A673 (cell line): ENCODE measurements around the gene CLCN7.

Experiments
- EZH2 ChIP-seq: fragments of 200-600 bp; sonication (generic); IDR thresholded peaks from 2 replicates; pipeline ENCODE4 v1.6.1; 2017; ENCODE audit warnings: borderline replicate concordance, low read depth, mild to moderate bottlenecking, mixed read lengths, antibody characterized with exemption, low read length; ENCODE audit not compliant: poor library complexity, severe bottlenecking
- TF ChIP-seq, protein P1 (sequence below): fragments of 300-800, 200-600 bp; sonication (generic); conservative IDR thresholded peaks from 2 replicates; pipeline ENCODE4 v1.5.1; 2017; ENCODE audit warnings: low read depth, mild to moderate bottlenecking, antibody characterized with exemption, low read length, moderate library complexity, mixed read lengths

DNA sequence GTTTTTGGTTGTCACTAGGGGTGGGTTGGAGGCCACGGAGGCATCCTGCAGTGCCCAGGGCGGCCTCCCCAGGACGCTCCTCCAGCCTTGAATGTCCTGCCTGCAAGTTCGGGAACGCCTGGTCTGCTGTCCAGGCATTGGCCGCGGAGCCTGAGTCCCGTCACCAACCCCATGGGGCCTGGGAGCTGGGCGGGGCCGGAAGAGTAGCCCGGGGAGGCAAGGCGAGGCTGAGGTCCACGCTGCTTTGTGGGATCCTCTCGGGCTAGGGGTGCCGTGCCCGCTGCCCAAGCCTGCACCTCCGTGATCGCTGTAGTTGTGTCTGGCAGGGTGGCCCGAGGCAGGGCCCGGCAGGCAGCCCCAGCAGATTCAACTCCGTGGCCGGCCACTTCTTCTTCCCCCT is 31.1 kb upstream of the CLCN7 start:
- TF ChIP-seq, protein P1, sequence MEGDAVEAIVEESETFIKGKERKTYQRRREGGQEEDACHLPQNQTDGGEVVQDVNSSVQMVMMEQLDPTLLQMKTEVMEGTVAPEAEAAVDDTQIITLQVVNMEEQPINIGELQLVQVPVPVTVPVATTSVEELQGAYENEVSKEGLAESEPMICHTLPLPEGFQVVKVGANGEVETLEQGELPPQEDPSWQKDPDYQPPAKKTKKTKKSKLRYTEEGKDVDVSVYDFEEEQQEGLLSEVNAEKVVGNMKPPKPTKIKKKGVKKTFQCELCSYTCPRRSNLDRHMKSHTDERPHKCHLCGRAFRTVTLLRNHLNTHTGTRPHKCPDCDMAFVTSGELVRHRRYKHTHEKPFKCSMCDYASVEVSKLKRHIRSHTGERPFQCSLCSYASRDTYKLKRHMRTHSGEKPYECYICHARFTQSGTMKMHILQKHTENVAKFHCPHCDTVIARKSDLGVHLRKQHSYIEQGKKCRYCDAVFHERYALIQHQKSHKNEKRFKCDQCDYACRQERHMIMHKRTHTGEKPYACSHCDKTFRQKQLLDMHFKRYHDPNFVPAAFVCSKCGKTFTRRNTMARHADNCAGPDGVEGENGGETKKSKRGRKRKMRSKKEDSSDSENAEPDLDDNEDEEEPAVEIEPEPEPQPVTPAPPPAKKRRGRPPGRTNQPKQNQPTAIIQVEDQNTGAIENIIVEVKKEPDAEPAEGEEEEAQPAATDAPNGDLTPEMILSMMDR = no peak
- no peak for TF ChIP-seq EZH2
